Activated CD4-positive, CD25-positive, alpha-beta regulatory T cell treated with anti-CD3 and anti-CD28 coated beads, Interleukin-2, amount 50 U/mL, for 16 hours (primary cell): ENCODE results near the gene C1orf141.
"Not testable (repeated sequence)": the region's sequence is repeated elsewhere in the genome, so short reads cannot be mapped to it uniquely, and the experiment has no call there.

Experiments
- DNase-seq: peaks from one replicate; pipeline ENCODE4 v3.0.0-alpha.2; 2020; ENCODE audit warnings: low read depth, low spot score

The C1orf141 gene

DNA sequence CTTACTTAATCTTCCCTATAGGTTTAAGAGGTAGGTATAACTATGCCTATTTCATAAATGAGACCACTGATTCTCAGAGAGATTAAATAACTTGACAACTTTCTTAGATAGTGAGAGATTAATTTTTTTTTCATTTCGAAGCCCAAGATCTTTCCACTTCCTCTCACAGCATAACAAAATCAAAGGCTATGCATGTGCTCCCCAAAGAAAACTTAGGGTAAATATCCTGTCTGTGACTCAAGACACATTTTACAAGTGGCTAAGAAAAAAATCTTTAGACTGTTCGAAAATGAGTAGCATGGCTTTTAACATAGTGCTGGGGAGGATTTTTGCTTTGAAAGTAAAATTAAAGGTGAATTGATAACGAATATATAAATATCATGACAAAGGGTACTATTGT, 8.2 kb upstream of the C1orf141 start:
- no peak for DNase-seq

DNA sequence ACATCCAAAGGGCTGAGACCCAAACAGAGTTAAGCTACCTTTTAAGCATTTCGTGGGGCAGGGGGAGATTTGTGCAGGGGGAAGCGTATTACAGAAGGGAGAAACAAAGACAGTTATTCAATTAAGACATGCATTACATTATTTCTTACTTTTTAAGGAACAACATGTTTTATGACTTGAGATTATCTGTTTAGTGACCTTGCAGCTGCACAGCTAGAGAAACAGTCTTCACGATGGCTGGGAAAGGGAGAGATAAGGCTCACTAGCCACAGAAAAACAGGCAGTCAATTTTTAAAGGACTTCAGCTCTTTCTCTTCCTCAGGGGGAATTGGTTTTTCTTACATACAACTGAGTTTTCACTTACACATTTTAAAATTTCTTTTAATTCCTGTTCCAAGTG, 7.1 kb upstream of the C1orf141 start:
- DNase-seq = not testable (repeated sequence)

DNA sequence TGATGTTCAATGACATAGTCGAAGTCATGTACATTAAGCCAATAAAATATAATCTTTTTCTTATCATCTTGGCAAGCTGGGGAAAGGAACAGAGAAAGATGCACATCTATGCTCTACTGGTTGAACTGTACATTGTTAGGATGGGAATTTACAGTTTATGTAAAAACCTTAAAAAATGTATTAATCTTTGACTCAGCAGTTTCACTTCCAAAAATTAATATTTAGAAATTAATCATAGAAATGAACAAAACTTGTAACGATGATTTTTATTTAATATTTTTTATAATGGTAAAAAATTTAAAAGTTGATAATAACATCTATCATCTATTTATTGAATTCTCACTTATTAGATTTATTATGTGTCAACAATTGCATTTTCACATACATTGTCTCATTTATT, 5.7 kb upstream of the C1orf141 start:
- DNase-seq = no peak

DNA sequence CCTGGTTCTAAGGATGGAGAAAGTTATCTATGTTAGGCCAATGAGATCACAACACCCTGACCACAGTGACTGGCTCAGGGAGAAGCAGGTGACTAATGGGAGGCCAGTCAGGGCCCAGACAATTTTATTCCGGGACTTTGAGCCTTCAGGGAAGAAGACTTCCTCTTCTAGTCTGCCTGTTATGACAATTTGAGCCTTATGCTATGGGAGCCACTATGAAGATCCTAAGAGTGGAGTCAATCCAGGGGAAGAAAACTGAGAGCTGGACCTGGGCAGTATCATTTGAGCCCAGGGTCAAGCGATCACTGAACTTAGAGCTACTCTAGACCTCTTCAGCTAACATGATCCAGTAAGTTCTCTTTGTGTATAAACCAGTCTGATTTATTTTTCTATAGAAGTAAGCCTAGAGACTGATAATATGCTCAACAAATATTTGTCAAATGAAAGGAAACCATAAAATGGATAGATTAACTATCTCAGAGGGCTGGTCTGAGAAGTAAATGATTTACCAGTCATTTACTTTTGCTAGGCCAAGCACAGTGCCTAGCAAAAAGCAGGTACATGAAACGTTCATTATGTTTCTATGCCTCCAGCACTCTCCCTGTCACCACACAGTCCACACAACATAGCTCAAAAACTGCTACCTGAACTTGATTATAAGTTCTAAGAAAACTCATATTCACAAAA, 4.2 kb upstream of the C1orf141 start:
- DNase-seq = no peak

DNA sequence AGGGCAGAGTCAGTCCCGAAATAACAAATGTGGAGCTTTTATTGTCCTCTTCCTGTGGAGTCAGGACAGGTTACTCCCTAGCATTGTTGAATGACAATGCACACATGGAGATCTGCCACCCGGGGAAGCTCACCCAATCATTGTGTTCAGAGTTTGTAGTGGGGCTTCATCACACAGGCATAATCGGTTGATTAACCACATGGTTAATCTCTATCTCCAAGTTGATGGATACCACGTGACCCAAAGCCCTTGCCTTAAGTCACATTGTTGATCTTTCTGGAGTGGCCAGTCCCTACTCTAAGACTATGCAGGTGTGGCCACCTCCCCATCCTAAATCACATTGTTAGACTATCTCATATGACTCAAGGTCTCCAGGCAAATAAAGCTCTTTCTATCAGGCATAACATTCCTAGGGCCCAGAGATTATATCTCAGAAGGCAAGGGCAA, 2.6 kb upstream of the C1orf141 start:
- DNase-seq = no peak

DNA sequence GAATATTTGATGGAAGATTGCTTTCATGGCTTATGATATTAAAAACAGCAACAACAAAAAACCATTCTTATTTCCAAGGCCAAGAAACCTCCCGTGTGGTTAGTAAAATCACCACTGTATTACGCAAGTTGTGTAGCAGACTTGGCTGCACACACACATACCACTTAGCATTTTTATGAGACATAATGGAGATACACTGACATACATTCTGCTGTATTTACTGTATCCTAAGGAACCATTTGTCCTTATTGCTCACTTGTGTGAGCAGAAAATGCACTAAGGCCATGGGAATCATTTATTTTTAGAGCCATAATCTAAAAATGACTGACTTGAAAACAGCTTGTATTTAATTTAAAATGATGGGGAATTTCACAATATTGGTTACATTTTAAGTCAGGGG, 584 bp upstream of the C1orf141 start:
- no peak for DNase-seq

DNA sequence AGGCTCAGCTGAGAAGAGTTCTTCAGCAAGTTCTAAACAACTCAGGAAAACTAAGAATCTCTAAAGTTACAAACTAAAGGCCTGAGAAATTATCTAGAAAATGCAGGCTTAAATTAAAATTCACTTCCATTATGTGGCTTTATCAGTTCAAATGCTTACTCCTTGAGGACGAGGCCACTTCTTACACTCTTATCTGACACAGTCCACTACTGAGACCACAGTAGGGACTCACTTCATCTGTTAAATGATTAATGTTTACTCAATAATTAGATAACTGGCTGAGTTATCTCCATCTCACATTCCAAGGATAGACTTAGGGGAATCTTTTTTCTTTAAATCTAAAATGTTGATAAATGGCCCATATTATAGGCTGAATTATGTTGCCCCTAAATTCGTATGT, 1.6 kb downstream of the C1orf141 start:
- no peak for DNase-seq

DNA sequence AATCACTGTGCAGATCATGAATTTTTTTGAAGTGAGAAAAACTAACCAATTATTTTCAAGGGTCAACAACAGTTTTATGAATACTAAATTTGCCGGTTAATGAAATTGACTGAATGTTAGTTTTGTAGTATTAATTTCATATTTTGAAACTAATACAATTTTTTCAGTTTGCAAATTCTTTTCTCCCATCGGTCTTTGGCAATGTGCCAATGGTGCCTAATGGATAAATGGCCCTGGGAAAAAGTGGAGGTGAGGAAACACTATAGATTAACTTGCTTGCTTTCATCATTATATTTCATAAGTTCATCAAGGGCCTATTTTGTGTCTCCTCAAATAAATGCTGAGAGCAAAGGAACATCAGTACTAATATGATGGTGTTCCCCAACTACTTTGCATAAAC, 4.1 kb downstream of the C1orf141 start:
- DNase-seq = no peak

DNA sequence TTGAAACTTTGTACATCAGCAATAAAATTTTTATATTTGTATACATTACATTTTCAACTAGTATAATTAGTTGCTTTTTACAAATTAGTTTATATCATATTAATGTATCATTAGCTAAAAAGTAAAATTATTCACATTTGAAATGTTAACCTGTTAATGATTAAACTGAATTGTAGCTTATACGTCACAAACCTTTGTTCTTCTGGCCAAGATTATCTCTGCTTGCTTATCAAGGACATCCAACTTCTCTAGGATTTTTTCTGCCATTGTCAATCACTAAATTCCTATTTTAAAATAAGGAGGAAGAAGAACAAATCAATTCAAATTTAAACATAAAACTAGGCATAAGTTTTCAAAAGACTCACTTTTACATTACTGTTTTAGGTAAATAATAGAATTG, 7.8 kb downstream of the C1orf141 start:
- no peak for DNase-seq

DNA sequence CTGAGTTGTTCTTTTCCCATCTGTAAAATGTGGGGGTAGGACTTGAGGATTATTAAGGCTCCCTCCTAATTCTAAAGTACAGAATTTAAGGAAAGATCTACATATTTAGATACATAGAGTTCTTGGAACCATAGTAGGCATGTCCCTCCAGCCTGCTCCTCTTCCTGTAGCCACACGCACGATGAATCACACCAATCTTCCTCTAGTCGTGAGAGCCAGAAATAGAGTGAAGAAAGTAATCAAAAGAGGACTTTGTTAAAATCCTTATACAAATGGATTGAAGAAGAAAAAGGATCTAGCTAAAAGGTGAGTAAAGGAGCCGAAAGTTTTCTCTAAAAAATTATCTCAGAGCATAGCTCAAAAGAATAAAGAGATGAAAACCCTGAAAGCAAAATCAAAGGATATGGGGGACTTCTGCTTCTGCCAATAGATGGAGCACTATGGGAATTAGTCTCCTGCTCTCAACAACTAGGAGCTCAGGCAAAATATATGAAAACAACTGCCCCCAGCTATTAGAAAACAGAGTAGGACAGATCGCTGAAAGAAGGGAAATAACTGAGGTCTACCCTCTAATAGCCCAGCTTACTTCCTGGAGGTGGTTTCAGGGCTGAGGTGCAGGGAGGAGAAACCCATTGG, 8.5 kb downstream of the C1orf141 start:
- DNase-seq = no peak

DNA sequence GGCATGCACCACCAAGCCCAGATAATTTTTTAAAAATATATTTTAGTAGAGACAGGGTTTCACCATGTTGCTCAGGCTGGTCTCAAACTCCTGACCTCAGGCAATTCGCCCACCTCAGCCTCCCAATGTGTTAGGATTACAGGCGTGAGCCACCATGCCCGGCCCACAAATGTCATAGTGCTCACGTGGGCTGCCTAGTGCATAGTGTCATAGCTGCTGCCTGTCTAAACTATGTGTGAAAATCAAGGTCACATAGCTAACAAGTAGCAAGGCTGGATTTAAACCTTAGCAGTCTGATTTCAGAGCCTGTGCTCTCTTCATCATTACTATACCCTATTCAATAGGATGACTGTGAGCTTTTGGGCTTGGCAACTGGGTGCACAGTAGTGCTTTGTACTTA, 10.3 kb downstream of the C1orf141 start:
- no peak for DNase-seq

DNA sequence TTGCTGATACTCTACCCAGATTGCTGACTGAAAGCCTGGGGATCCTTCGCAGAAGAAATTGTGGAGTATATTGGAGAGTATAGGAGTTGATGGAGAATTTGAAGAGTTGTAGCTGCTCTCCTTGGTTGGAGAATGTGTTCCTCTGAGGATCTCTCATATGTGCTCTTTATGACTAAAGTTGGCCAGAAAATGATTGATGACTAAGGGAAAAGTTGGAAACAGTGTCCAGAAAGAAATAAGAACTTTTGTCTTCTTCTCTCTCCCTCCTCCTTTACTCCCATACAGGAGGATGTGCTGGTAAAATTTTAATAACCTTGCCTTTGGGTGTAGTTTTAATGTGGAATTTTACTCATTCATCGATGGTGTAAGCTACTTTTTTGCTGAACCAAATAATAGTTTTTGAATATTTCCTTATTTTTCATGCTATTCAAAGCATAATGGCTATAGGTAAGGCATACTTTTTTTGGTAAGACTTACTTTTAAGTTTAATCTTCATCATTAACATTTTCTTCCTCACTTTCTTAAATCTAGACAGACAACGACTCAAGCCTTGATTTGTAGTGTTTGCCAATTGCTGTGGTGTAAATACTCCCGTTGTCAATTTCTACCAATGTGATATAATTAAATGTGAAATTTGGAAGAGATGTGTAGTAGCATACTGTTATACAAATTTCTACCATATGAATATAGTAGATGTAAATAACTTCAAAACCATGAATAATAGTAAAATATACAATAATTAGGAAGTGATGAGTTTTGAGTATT, 13.7 kb downstream of the C1orf141 start:
- DNase-seq = no peak

DNA sequence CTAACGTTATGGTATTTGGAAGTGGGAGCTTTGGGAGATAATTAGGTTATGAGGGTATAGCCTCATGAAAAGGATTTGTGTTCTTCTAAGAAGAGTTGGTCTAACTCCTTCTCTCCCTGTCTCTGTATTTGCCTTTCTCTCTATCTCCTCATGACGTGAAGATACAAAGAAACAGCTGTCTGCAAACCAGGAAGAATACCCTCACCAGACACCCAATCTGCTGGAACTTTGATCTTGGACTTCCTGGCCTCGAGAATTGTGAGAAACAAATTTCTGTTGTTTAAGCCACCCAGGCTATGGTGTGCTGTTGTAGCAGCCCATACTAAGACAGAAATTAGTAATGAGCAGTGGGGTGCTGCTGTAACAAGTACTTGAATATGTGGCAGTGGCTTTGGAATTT, 16.1 kb downstream of the C1orf141 start:
- DNase-seq = no peak

DNA sequence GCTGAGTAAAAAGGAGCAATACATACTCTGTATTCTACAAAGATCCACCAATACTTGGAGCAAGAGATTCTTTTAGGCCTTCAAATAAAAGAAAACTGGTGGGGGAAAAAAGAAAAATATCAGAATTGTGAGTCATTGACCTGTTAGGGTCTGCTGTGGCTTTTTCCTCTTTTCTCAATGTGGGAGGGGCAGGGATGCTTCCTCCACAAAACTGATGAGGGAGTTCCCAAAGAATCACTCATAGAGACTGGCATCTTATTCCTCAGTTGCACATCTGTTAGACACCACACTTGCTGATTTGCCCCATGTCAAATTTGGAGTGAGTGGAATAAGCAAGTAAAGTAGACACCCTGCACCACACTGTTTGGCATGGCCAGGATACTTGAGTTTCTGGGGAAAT, 16.6 kb downstream of the C1orf141 start:
- no peak for DNase-seq

DNA sequence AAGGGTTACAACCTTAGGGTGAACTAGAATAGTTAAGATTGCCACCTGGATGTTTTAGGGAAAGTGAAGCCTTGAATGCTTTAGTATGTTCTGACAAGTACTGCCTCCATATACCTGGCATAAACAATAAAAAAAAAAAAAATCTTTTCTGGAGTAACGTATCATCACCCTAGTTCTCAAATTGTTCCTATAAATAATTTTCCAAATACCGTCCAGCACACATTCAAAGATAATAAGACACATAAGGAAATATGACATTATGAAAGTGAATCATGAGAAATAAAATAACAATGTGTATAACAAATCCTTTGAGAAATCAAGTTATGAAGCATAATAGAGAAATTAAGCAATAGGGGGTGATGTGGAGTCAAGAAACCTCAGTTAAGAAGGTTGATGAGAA, 20.6 kb downstream of the C1orf141 start:
- no peak for DNase-seq

DNA sequence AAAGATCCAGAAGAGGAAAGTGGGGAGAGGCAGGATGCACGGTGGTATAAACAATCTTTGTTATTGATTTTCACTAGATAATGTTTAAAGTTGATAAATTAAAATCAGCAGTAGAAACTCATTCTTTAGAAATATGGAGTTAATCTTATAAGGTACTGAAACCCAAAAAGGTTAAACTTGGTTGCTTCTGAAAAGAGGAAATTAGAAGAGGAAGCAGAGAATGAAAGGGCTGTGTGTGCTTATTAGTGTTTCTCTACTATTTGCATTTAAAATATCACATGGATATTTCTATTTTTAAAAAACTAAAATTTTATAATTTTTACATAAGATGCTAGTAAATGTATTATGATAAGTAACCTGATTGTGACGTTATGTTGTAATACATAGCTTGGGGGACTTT, 24.4 kb downstream of the C1orf141 start:
- DNase-seq = no peak

DNA sequence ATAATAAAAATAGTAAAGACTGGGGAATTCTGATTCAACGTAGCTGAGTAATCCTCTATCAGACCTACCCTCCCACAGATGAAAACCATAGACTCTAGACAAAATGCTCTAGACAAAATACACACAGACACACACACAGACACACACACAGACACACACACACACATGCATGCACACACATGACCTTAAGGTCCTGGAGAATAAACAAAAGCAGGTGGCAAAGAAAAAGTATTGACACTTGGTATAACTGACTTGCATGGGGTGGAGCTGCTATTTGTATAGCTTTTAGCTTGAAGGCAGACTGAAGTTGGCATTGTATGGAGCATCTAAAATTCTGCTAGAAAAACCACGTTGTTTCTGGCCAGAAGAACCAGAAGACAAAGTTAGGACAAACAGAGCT, 29.3 kb downstream of the C1orf141 start:
- no peak for DNase-seq

DNA sequence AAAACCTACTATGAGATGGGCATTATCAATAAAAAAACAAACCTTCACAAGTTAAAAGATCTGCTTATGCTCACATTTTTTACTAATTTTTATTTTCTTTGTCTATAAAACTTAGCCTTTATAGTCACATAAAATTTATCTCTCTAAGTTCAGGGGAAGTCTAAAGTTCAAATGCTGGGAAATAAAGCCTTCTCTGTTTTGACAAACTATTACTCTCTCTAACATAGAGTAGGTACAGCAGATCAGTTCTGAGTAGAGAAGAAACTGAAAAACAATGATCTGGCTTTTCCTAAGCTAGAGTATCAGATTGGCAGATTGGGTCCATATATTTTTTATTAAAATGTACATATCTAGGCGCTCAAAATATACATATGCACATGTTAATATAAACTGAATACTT, 31.2 kb downstream of the C1orf141 start:
- no peak for DNase-seq

DNA sequence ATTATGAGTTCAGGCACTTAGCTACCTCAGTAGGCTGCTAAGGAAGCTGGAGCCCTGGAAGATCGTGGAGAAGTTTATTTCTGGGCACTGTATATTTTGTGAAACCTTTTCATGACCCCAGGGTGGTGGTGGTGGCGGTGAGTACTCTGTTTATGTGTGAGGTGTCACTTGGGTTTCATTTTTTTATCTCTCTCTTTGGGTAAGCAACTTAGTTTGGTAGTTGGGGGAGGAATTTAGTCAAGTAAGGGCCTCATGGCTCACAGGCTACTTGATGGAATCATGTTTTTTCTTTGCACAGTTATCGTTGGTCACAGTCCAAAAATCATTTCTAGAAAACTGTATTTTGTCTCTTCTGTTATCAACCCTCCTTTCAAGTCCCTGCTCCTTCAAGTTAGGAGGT, 33.9 kb downstream of the C1orf141 start:
- DNase-seq = no peak

DNA sequence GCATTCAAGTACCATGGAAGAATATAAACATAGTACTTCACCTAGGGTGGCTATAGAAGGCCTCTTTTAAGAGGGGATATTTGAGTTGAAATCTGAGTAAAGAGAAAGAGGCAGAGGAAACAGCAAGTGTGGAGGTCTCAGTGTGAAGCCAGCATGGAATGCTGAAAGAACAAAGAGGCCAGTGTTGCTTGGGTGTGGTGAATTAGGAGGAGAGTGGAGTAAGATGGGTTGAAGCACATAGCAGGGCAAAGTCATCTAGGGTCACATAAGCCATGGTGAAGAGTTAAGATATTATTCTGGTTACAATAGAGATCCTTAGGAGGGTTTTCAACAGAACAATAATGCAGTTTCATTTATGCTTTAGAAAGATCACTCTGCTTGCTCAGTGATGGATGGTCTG, 37.5 kb downstream of the C1orf141 start:
- DNase-seq = no peak

DNA sequence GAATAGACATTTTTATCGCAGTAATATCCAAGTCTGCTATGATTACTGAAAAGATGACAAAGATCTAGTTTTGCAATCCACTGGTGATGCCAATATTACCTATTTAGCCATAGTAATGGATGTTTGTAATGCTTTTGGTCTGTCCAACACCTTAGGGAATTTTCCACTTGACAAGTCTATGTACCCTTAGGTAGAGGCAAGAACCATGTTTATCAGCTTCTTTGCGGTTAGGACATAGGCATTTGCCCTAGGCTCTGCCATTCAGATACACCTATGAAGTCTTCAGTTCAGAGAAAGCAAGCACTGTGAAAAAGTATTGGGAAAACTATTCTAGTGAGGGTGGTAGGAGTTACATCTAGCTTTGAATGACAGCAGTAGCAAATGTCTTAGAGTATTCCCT, 40.6 kb downstream of the C1orf141 start:
- no peak for DNase-seq

DNA sequence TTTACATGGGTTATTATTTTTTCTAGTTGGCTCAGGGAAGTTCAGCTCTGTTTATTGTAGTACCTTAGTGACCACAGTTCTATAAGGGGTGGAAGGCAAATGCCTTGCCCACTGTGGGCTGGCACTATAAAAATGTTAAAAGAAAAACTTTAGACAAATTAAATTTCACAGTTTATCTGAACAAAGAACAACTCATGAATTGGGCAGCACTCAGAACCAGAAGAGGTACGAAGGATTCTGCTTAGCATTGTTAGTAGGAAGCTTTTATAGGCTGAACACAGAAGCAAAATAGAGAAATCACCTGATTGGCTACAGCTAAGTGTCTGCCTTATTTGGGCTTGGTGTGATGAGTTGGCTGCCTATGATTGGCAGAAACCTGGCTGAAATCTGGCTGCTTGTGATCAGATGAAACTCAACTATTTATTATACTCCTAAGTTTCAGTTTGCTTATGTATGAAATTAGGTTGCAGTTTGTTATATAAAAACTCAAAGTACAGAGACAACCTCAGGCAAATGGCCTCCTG, 45.0 kb downstream of the C1orf141 start:
- DNase-seq = no peak

DNA sequence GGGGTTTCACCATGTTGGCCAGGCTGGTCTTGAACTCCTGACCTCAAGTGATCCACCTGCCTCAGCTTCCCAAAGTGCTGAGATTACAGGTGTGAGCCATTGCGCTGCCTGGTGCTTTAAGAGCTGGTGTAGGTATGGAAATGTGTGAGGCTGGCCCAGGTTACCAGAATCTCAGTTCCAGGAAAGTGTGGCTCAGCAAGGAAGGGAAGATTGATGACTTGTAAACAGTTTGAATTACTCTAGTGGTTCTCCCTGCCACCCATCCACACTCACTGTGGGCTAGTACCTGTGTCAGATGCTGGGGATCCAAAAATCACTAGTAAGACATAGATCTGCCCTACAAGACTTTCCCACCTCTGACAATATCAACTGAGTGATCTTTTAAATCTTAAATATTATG, 46.3 kb downstream of the C1orf141 start:
- DNase-seq = no peak
